HG03095 (cell line): ENCODE results near the gene PPTC7.

Experiments
- ATAC-seq: cut with Tn5 transposase; IDR thresholded peaks from one replicate; pipeline ENCODE4 v1.9.1; 2021; ENCODE audit warnings: moderate library complexity; ENCODE audit not compliant: unreplicated experiment

The PPTC7 gene

DNA sequence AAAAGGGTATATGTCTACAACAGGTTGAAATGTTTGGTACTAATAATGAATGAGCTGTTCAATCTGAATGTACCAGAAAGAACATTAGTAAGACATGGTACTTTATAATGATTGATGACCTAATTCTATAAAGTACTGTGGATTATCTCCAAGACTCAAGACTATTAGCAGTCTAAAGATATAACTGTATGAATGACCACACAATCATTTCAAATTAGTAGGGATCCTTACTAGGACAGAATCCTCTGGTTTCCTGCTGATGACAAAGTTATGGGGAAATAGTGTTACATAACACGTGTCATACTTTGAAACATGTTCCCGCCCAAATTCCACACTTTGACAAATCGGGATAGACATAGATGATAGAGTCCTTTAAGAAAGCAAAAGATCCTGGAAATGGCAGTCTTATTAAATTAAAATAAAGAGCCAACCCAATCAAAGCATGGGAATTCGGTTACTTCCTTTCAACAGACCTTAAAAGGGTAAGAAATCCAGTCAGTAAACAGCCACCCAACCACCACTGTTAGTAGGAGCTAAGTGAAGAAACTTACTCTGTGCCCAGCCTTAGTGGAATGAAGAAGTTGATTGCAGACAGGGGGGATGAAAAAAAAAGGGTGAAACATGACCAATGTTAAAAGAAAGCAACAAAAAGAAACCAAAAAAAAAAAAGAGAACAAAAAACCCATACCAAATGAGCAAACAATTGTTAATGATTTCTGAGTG, 84.0 kb downstream of the PPTC7 start:
- ATAC-seq = no peak
